SH-SY5Y (cell line): ENCODE measurements around the gene CEP57.

Source experiments
- GATA2 ChIP-seq: IDR thresholded peaks from 2 replicates; pipeline ENCODE4 v1.6.1; 2011; ENCODE audit warnings: mild to moderate bottlenecking, low read depth, low read length
- GATA3 ChIP-seq: IDR thresholded peaks from 2 replicates; pipeline ENCODE4 v1.6.1; 2011; ENCODE audit warnings: low read depth, mild to moderate bottlenecking, low read length, moderate library complexity

DNA sequence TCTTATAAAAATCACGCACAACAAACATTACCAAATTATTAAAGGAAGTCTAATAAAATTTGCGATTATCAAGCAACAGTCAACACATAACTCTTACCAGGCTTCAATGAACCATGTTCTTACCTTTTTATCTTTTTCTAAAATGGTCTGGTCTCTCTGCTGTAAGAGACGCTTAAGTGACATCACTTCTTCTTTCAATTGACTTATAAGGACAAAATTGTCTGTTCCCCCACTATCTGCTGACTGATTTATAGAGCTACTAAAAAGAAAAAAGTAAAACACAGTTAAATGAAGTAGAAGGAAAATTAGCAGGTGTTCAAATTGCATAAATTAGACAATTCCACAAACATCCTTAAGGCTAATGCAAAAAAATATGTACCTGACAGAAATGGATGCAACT, 11.6 kb upstream of the CEP57 start:
- no peak for TF ChIP-seq GATA2
- no peak for TF ChIP-seq GATA3
